HG02798 (cell line): Measurements from ENCODE around the gene TBL1X.
"Not testable (repeated sequence)": the region's sequence is repeated elsewhere in the genome, so short reads cannot be mapped to it uniquely, and the experiment has no call there.

Source experiments
- ATAC-seq: cut with Tn5 transposase; IDR thresholded peaks from one replicate; pipeline ENCODE4 v1.9.1; 2021; ENCODE audit warnings: mild to moderate bottlenecking; ENCODE audit not compliant: unreplicated experiment, poor library complexity

The TBL1X gene

GRCh38 chrX:9464435-9465371 is at the start of gene TBL1X:
TBL1X (plus strand) TSS chrX:9465058; CDS start chrX:9653587, 188,529 bp downstream.
- peak; percentile 43 for ATAC-seq

DNA sequence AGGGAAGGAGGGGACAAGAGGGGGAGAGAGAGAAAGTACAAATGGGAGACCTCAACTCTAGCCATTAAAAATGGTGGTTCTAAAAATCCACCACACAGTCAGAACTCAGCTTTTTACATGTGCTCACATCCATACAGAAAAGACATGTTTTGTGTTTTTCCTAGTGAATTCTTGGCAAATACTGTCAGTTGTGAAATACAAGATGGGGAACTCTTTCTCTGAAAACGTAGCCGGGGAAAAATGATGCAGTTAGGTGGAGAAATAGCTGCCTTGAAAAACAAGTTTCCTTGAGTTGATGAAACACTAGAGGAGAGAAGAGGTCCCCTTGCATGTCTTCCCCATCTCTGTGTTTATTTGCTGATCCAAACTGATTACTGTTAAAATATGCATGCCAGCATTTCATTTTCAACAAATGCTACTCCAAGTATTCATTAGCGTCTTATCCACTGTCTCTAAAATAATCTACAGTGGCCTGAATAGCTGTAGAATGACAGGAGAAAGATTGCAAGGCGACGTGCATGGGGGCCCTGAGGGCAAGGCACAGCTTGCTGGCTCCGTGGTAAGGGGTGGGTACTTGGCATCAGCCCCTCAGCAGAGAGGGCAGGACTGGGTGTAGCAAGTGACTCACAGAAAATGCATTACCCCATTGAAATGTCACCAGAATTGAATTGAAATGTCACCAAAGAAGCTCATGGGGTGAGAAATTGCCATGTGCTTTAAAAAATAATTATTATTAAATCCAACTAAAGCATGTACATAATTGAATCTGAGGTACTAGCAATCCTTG is 48.1 kb upstream of the TBL1X start:
- ATAC-seq = no peak

DNA sequence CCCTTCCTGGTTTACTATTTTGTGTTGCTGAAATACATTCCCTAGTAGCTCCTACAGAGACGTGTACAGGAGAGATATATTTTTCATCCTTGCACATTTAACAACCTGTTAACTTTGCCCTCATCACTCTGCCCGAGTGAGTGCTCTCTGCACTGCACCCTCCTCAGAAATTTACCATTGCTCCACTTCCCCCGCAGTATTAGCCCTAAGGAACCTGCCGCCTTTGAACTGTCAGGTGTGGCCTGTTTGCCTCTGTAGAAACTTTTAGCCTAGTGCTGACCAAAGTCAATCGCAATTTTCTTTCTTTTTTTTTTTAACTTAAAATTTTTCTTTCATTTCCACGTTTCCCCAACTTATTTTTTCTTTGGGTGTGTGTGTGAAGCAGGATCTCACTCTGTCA is 46.6 kb upstream of the TBL1X start:
- no peak for ATAC-seq

GRCh38 chrX:9420275-9421265 is 44.3 kb upstream of the TBL1X start:
- no peak for ATAC-seq

- no peak for ATAC-seq
These were observed 35.1 kb upstream of the TBL1X start for GRCh38 chrX:9429767-9430166.

DNA sequence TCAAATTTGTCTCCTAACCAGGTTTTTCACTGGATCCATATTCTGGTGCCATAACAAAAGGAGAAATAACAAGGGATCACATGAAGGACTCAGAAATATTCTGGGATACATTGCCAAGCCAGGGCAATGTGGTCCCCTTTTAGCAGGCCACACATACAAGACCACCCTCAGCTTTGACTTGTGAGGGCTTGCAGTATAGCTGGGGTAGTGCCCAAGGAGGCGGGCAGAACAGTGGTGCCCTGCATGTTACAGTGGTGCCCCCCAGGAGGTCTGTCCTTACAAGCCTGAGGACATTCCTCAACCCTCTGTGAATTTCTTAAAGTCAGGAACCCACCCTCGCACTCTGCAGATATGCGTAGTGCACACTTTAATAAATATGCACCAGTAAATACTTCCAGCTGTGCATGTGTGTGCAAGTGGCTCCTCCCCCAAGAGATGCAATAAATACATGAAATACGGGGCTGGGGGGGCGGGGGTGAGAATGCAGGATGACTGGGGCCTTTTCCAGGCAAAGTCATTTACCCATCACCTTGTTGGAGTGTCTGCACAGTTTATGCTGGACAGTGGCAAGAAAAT is 34.4 kb upstream of the TBL1X start:
- ATAC-seq = no peak

GRCh38 chrX:9431281-9431680 is 33.6 kb upstream of the TBL1X start:
- ATAC-seq = no peak

GRCh38 chrX:9433596-9433995 is 31.3 kb upstream of the TBL1X start:
- no peak for ATAC-seq

DNA sequence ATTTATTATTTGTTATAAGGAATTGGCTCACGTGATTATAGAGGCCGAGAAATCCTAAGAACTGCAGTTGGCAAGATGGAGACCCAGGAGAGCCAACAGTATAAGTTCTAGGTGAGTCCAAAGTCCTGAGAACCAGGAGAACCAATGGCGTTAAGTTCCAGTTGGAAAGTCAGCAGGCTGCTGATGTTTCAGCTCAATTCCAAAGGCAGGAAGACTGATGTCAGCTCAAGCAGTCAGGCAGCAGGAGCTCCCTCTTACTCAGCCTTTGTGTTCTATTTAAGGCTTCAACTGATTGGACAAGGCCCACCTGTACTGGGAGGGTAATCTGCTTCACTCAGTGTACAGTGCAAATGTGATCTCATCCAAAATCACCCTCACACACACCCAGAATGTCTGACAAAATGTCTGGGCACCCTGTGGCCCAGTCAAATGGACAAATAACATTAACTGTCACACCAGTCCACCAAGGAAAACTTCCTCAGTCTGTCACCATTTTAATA is 30.8 kb upstream of the TBL1X start:
- no peak for ATAC-seq

DNA sequence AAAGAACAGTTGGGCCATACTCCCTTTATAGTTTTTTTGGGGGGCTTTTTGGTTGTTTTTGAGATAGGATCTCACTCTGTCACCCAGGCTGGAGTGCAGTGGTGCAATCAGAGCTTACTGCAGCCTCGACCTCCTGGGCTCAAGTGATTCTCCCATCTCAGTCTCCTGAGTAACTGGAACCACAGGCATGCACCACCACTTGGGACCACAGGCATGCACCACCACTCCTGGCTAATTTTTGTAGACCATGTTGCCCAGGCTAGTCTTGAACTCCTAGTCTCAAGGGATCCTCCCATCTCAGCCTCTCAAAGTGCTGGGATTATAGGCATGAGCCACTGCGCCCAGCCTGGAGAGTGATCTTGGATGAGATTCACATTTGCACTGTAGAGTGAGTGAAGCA is 29.8 kb upstream of the TBL1X start:
- ATAC-seq = not testable (repeated sequence)

DNA sequence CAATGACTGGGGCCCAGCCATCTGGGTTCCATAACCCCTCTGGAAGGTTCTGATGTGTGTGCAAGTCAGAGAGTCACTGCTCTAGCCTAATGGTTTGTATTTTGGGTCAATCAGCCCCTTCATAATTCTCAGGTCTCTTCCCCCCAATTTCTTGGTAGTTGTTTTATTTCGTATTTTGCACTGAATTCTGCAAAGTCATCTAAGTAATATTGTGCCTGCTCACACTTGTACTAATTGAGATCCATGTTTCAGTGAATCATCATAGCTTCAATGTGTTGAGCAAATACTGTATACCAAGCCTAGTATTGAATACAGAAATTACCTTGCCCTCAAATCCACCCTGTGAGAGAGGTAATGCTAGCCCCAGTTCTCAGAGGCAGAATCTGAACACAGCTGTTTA is 28.0 kb upstream of the TBL1X start:
- ATAC-seq = no peak

GRCh38 chrX:9438933-9439494 is 25.8 kb upstream of the TBL1X start:
- ATAC-seq = no peak

GRCh38 chrX:9440116-9440844 is 24.6 kb upstream of the TBL1X start:
- no peak for ATAC-seq

DNA sequence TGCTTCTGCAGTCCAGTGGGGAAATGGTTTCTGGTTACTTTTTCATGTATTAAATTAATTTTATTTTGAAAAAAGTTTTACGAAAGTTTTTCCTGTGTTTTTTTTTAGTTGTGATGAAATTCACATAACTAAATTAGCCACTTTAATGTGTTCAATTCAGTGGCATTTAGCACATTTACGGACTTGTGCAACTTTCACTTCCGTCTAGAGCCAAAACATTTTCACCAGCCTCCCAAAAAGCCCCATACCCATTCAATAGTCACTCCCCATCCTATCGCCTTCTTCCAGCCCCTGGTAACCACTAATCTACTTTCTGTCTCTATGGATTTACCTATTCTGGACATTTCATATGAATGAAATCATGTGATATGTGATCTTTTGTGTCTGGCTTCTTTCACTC is 22.8 kb upstream of the TBL1X start:
- no peak for ATAC-seq

DNA sequence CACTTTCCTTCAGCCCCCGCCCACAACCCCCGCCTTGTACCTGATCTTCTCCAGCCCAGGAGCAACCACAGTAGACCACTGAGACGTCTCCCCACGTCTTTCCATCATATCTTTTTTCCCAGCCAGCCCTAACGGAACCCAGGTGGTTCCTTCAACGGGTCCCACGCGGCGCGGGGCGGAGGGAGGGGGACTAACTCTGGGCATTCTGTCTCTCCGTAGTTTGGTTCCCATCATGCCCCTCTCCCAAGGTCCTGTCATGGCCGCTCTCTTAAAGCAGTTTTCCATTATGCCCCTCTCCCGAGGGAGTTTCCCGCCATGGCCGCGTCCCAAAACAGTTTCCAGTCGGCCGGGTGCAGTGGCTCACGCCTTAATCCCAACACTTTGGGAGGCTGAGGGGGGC is 21.5 kb upstream of the TBL1X start:
- ATAC-seq = no peak

GRCh38 chrX:9447906-9448305 is 17.0 kb upstream of the TBL1X start:
- ATAC-seq = no peak

DNA sequence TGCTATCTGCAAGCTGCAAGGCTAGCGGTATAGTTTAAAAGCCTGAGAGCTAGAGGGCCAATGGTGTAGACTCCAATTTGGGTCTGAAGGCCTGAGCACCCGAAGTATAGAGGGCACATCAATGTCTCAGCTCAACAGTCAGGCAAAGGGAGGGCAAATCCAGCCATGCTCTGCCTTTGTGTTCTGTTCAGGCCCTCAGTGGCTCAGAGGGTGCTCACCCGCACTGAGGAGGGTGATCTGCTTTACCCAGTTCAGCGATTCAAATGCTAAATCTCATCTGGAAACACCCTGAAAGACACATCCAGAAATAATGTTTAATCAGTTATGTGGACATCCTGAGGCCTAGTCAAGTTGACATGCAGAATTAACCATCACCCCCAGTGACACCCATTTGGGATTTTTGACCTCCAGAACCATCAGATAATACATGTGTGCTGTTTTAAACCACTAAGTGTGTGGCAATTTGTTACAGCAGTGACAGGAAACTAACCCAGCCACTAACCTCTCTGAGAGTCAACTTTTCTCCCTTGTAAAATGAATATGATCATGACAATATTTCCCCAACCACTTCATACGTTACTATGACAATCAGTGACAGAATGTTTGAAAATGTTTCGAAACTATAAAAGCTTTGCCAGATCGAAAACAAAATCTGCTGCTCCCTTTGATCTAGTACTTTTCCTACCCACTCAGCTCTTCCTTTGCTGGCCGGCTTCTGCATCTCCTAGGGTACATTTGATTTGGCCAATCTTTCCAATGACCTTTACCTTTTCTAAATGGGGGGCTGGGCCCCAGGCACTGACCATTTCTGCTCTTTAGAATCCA is 8.4 kb upstream of the TBL1X start:
- no peak for ATAC-seq

DNA sequence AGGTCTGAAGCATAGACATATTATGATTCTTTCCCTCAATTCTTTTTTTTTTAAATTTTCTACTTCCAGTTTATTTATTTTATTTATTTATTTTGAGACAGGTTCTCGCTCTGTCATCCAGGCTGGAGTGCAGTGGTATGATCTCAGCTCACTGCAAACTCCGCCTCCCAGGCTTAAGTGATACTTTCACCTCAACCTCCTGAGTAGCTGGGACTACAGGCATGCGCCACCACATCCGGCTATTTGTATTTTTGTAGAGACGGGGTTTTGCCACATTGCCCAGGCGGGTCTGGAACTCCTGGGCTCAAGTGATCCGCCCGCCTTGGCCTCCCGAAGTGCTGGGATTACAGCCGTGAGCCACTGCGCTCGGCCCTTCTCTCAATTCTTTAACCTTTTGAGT is 6.8 kb upstream of the TBL1X start:
- not testable (repeated sequence) for ATAC-seq
